EH (cell line): ENCODE measurements around the gene GDAP1L1.
"Not testable (repeated sequence)": the region's sequence is repeated elsewhere in the genome, so short reads cannot be mapped to it uniquely, and the experiment has no call there.

Experiments
- DNase-seq: peaks from one replicate; pipeline ENCODE4 v3.0.0-alpha.2; 2015; ENCODE audit warnings: low read depth

GDAP1L1 gene

DNA sequence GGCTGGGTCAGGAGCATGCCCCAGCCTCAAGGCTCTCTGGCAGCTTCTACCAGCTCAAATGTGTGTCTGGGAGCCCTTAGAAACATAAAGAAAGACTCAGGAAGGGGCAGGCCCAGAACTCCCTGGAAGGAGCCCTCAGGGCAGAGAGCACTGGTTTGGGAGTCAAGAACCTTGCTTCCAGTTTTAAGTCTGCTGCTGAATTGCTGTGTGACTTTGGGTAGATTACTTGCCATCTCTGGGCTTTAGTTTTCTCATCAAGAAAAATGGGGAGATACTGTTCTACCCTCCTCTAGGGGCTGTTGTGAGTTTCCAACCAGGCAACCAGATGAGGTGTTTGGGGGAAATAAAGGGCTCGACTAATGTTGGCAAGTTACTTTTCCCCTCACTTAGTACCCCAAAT, 8.8 kb downstream of the GDAP1L1 start:
- no peak for DNase-seq

DNA sequence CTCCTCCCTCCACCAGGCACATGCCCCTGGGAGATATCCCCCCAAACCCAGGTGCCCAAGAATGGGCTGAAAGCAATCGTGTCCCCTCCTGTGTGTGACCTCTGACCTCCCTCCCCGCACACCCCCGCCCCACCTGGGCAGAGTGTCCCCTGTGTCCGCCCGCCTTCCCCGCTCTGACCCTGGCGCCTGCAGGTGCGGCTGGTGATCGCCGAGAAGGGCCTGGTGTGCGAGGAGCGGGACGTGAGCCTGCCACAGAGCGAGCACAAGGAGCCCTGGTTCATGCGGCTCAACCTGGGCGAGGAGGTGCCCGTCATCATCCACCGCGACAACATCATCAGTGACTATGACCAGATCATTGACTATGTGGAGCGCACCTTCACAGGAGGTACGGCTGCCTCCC, 9.9 kb downstream of the GDAP1L1 start:
- no peak for DNase-seq

DNA sequence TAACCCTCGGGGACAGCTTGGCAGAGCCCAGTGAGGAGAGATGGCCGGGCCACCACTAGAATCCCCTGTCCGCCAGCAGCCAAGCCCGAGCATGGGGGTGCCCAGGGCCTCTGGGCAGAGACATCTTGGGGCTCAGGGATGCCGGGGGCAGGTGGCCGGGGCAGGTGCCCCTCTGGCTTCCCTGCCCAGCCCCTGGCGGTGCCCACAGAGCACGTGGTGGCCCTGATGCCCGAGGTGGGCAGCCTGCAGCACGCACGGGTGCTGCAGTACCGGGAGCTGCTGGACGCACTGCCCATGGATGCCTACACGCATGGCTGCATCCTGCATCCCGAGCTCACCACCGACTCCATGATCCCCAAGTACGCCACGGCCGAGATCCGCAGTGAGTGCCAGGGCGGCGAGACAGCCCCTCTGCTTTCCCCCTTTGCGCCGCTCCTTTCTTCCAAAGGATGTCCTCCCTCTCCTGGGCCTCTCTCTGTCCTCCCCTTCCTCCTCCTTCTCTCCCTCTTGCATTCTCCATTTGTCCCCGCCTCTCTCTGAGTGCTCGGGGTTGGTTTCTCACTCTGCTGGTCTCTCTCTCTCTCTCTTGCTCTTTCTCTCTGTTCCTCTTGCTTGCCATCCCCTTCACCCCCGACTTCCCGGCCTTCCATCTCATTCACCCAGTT, 11.2 kb downstream of the GDAP1L1 start:
- DNase-seq, result no peak

DNA sequence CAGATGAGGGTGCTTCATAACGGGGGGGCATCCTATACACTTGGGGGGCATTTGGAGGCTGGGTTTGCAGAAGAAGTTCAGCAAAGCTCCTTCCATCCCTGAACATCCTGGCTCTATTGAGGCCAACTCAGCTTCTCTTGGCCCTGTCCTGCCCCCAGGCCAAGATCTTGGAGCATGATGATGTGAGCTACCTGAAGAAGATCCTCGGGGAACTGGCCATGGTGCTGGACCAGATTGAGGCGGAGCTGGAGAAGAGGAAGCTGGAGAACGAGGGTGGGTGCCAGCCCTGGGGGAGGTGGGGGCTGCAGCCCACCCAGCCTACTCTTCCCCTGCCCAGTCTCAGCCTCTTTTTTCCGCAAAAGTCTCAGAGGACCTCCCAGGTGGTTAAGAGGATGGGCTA, 17.2 kb downstream of the GDAP1L1 start:
- DNase-seq, result peak; percentile 12

DNA sequence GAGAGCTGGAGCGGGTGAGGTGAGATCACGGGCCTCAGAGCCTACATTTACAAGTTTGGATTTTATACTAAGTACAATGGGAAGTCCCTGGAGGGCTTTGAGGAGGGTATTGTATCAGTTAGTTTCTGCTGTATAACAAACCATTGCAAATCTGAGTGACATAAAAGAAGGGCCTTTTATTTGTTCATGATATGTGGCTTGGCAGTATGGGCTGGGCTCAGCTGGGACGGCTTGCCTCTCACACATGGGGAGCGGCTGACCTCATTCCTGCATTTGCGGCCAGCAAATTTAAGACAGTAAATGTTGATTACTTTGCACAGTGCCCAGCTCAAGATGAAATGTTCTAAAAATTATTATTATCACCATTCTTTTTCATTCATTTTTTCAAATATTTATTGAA, 21.7 kb downstream of the GDAP1L1 start:
- DNase-seq, result no peak

DNA sequence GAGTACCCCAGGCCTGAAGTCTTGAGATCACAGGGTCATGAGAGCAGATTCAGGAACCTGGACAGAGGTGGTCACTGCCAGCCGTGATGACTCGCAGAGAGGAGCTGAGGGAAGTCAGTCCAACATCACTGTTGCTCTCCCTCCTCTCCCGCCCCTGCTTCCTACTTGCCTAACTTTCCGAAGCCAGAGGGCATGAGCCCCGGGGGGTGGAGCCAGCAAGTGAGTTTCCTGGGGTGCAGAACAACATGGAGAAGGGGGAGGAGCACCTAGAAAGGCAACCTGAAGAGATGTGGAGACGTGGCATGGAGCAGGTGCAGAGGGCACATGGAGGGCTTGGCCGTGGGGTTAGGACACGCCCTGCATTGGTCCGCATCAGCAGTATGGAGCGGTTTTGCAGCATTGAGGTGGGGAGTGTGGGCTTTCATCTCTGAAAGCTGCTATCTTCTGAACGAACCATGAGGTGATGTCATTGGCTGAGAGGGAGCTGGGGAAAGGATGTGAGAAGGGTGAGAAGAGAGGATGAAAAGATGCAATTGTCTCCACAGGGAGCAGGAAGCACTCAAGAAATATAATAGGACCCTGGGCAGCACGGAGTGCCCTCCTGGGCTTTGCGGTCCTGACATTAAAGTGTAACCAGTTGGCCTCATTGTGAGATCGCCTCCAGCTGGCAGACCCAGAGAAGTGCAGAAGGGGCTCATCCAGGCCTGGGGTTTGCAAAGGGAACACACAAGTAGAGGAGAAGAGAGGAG, 25.0 kb downstream of the GDAP1L1 start:
- DNase-seq, result no peak

DNA sequence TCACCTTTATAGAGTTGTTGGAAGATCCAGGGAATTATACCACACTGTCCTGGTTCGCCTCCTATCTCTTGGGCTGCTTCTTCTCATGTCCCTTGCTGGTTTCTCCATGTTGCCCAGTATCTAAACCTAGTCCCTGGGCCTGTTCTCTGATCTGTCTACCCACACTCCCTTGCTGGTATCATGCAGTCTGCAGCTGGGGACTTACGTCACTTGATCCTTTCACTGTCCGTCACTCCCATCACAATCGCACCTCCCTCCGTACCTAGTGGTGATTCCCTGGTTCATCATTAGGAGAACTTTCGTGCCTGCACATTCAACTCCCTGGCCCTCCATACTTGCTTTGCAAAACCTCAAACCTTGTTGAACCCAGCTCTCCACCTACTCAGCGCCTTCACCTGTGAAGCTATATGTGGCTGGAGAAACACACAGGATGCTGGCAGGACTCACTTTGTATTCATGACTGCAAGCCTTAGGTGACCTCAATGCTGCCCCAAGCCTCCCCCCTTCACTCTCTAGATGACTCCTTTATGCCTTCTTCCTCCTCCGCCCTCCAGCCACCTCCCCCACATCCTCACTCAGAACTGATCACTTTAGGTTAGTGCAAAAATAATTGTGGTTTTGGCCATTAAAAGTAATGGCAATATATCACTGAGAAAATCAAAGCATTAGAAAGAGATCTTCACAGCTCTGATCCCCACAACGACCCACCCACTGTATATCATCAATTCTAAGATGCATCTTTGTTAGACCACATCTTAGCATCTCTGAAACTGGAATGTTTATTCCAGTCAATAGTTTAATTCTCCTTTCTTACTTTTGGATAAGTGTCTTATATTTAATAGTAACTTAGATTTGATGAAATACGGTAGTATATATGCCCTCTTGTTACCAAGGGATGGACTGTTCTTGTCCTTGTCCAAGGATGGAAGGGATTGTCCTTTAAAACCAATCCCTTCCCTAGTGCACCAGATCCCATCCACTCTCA, 26.4 kb downstream of the GDAP1L1 start:
- DNase-seq, result no peak

DNA sequence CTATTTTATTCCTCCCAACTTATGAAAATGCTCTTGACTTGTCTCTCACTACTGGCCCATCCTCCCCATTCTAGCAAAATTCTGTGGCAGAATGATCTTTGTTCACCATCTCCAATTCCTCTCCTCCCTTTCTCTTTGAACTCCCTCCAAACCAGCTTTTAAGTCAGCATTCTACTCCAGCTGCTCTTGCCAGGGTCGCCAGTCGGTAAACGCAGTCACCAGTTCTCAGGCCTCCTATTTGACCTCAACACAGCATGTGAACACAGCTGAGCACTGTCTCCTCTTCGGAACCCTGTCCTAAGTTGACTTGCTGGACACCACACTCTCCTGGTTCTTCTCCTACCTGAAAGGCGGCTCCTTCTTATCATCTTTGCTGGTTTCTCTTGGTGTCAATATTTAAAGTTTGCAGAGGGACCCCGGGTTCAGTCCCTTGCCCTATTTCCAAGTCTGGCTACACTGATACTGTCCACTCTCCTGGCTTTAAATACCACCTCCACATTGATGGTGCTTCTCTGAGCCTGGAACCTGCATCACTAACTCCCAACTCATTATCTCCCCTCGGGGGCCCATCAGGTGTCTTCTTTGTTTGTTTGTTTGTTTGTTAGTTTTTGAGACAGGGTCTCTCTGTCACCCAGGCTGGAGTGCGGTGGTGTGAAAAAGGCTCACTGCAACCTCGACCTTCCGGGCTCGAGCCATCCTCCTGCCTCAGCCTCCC, 27.4 kb downstream of the GDAP1L1 start:
- DNase-seq, result no peak

DNA sequence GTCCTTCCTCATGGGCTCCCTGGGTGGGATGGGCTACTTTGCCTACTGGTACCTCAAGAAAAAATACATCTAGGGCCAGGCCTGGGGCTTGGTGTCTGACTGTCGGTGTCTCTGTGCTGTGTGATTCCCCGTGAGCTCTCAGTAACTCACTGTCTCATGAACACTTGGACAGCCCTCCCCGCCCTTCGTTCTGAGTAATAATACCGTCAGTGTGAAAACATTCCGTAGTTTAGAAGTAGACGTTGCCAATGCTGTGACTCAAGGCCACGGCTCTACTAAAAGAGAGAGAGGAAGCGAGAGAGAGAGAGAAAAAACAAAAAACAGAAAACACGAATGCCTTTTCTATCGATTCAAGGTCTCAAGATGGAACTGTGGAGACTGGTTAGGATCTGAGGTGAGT, 32.1 kb downstream of the GDAP1L1 start:
- peak; percentile 77 for DNase-seq

DNA sequence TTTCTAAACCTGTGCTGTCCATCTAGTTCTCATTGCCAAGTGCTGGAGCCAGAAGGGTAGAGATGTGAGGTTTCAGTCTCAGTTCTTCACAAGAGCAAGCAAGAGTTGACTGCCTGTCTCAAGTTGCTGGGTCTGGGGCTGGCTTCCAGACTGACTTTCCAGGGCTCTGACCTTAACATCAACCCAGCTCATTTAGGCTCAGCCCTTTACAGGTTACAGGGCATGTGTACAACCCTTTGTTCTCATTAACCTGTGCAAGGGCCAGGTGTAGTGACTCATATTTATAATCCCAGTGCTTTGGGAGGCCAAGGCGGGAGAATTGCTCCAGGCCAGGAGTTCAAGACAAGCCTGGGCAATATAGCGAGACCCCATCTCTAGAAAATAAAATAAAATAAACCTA, 33.3 kb downstream of the GDAP1L1 start:
- no peak for DNase-seq

DNA sequence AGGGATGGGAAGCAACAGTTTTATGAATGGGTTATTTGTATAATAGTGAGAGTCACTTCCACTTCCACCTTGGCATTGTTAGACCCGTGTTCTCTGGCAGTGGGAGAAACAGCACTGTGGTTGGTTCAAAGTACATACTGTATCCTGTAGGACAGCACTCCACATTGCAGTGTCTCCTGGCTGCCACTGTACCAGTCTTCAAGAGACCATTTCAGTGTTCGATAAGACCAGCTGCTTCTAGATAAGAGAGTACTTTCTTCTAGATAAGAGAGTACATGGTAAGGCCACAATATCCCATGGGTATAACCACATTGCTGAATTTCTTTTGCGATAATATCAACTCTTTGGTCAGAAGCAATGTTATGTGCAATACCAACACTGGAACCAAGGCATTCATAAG, 35.1 kb downstream of the GDAP1L1 start:
- no peak for DNase-seq

DNA sequence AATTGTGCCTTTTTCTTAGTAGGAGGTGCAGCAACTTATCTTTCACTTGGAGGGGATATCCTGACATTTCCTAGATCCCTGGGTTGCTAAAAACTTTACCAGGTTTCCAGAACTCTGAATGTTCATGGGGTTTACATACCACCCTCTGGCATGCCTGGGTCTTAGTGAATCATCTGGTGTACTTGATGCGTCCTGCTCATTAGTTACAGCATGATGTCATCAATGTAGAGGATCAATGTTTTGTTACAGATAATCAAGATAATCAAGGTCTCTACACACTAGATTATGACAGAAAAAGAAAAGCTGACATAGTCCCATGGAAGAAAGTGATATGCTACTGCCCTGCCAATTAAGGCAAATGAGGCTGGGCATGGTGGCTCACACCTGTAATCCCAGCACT, 36.9 kb downstream of the GDAP1L1 start:
- peak; percentile 11 for DNase-seq

DNA sequence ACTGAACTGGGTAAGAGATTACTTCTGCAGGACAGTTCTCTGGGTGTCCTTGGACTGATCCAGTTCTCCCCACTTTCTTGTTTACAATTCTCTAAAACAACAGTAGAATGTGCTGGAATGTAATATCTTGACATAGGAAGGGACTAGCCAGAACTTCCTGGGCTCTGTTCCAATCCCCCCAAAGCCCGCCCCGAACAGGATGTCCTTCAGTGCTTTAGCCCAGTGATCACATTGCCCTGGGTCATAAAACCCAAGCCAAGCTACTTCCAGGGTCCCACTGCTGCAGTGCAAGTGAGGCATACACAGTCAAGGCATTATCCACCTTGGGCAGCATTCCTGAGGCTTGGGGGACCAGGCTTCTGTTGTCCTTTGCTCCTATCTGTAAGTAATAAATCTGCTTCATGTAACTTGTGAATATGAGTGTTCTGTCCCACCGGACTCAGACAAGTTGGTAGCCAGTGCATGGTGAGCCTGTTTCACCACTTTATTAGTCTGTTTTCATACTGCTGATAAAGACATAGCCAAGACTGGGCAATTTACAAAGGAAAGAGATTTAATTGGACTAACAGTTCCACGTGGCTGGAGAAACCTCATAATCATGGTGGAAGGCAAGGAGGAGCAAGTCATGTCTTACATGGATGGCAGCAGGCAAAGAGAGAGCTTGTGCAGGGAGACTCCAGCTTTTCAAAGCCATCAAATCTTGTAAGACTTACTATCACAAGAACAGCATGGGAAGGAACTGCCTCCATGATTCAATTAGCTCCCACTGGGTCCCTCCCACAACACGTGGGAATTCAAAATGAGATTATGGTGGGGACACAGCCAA, 40.4 kb downstream of the GDAP1L1 start:
- DNase-seq, result peak; percentile 39

DNA sequence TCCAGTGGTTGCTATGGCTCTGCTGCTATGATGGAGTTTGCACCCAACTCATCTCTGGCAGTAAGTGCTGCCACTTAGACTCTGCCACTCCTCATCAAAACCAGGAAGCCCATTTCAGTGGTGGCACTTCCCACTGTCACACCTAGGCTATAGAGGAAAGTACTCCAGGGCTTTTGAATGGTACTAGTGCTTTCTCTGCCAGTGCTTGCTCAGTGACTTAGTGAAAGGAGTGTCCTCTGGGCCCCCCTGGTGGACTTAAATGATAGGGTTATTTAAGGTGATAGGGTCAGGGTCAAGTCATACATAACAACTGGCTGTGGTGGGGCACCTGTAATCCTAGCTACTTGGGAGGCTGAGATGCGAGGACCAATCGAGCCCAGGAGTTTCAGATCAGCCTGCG, 41.1 kb downstream of the GDAP1L1 start:
- no peak for DNase-seq

DNA sequence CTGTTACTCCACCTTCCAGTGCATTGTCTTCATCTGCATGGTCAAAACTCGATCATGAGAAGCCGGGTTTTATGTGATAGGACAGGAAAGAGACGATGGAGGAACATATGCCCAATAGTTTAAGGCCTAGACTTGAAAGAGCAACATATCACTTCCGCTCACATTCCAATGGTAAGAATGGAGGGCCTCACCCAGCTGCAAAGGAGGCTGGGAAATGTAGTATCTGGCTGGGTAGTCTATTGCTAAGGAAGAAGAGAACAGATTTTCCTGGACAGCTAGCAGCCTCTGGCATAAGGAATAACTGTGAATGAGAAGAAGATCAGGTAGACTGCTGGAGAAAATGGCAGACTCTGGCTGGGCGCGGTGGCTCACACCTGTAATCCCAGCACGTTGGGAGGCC, 44.6 kb downstream of the GDAP1L1 start:
- DNase-seq, result peak; percentile 4

DNA sequence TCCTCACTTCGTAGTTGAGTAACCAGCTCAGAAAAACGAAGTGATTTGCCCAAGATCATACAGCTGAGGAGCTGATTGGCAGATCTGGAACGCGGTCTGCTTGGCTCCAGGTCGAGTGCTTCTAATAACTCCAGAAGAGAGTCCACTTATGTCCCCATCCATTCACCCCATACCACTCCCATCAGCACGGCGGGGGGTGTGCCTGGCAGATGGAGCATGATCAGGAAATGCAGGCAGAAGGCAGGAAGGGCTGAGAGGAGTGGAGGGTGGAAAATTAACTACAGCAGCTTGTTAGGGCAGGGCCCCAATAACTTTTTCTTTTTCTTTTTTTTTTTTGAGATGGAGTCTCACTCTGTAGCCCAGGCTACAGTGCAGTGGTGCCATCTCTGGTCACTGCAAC, 48.9 kb downstream of the GDAP1L1 start:
- no peak for DNase-seq

DNA sequence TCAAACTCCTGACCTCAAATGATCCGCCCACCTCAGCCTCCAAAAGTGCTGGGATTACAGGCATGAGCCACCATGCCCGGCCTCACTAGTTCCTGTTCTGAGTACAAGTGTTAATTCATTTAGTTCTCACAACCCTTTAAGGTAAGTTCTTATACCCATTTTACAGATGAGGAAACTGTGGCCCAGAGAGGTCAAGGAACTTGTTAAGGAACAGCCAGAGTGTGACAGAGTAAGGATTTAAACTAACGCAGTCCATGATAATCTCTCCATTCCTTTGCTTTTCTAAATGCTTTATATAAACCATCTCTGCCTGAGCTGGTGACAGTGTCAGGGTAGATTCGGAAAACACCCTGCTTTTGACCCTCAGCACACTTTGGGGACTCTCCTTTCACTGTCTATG, 50.6 kb downstream of the GDAP1L1 start:
- no peak for DNase-seq

DNA sequence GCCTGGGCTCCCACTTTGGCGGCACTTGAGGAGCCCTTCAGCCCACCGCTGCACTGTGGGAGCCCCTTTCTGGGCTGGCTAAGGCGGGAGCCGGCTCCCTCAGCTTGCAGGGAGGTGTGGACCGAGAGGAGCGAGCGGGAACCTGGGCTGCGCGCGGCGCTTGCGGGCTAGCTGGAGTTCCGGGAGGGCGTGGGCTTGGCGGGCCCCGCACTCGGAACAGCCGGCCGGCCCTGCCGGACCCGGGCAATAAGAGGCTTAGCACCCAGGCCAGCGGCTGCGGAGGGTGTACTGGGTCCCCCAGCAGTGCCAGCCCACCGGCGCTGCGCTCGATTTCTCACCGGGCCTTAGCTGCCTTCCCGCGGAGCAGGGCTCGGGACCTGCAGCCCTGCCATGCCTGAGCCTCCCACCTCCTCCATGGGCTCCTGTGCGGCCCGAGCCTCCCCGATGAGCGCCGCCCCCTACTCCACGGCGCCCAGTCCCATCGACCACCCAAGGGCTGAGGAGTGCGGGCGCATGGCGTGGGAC, 52.0 kb downstream of the GDAP1L1 start:
- not testable (repeated sequence) for DNase-seq

DNA sequence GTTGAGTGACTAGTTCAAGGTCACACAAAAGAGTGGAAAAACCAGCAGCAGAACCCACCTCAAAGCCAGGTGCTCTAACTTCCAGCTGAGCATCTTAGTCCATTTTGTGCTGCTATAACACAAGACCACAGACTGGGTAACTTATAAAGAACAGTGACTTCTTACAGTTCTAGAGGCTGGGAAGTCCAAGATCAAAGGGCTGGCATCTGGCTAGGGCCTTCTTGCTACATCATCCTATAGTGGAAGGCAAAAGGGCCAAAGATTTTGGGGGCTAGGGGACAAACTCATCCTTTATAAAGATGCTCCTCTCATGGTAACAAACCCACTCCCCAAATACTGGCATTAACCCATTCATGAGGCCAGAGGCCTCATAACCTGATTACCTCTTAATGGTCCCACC, 54.2 kb downstream of the GDAP1L1 start:
- no peak for DNase-seq

DNA sequence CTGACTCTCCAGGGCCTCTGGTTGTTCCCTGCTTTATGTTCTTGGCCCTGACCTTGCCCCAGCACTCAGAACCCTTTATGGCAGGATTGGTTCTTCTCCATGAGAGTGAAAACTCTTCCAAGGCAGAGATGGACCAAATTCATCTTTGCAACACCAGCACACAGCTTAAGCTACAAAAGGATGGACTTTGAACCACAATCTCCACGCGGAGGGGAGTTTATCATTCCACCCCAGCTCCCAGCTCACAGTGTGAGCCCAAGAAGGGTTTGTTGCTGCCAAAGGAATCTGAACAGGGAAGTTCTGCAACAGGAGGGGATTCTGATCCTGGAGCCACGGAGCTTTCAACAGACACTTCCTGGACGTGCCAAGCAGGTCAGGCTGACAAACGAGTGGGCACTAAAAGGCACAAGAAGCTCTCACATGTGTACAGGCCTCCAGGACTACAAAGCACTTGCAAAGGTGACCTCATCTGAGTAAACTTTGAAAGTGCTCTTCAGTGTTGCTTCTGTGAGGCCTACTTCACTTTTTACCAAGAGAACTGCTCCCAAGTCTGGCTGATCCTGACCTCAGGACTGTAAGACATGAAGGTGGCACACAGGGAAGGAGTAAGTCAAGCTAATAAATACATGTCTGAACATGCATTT, 55.0 kb downstream of the GDAP1L1 start:
- no peak for DNase-seq
